ENCODE data around the gene ALDH4A1. TPM values are rescaled to one million over a fixed set of nuclear protein-coding genes. Genes with fewer than 3 reads are reported as not detected.

ALDH4A1 gene
- total RNA-seq, 1 experiment from 2014 or later = 31.0 TPM

DNA sequence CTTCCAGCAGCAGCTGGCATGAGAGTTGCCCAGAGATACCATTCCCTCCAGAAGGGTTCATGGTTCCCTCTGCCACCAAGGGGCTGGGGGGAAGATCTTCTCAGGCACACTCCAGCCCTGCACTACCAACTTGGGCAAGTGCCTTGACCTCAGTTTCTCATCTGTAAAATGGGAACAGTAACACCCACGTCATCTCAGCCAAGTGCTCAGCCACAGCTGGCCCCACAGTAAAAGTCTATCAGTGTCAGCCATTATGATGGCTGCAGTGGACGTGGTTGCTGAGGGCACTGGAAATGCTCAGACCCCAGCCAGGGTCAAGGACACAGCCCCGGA, 26.6 kb downstream of the ALDH4A1 start (continued):
- TF ChIP-seq, protein P1, sequence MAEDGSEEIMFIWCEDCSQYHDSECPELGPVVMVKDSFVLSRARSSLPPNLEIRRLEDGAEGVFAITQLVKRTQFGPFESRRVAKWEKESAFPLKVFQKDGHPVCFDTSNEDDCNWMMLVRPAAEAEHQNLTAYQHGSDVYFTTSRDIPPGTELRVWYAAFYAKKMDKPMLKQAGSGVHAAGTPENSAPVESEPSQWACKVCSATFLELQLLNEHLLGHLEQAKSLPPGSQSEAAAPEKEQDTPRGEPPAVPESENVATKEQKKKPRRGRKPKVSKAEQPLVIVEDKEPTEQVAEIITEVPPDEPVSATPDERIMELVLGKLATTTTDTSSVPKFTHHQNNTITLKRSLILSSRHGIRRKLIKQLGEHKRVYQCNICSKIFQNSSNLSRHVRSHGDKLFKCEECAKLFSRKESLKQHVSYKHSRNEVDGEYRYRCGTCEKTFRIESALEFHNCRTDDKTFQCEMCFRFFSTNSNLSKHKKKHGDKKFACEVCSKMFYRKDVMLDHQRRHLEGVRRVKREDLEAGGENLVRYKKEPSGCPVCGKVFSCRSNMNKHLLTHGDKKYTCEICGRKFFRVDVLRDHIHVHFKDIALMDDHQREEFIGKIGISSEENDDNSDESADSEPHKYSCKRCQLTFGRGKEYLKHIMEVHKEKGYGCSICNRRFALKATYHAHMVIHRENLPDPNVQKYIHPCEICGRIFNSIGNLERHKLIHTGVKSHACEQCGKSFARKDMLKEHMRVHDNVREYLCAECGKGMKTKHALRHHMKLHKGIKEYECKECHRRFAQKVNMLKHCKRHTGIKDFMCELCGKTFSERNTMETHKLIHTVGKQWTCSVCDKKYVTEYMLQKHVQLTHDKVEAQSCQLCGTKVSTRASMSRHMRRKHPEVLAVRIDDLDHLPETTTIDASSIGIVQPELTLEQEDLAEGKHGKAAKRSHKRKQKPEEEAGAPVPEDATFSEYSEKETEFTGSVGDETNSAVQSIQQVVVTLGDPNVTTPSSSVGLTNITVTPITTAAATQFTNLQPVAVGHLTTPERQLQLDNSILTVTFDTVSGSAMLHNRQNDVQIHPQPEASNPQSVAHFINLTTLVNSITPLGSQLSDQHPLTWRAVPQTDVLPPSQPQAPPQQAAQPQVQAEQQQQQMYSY (CRISPR knock-in tag; IDR thresholded peaks at IDR 0.05) = no peak
- TF ChIP-seq SP1 (CRISPR knock-in tag; conservative IDR thresholded peaks at IDR 0.05) (no peak), JUN (CRISPR knock-in tag; IDR thresholded peaks at IDR 0.05) (no peak), TCF7 (CRISPR knock-in tag; IDR thresholded peaks at IDR 0.05; ENCODE audit: low read depth) (no peak)
- TF ChIP-seq, protein P2, sequence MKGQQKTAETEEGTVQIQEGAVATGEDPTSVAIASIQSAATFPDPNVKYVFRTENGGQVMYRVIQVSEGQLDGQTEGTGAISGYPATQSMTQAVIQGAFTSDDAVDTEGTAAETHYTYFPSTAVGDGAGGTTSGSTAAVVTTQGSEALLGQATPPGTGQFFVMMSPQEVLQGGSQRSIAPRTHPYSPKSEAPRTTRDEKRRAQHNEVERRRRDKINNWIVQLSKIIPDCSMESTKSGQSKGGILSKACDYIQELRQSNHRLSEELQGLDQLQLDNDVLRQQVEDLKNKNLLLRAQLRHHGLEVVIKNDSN (CRISPR knock-in tag; IDR thresholded peaks at IDR 0.05) = no peak
- TF ChIP-seq, protein P3, sequence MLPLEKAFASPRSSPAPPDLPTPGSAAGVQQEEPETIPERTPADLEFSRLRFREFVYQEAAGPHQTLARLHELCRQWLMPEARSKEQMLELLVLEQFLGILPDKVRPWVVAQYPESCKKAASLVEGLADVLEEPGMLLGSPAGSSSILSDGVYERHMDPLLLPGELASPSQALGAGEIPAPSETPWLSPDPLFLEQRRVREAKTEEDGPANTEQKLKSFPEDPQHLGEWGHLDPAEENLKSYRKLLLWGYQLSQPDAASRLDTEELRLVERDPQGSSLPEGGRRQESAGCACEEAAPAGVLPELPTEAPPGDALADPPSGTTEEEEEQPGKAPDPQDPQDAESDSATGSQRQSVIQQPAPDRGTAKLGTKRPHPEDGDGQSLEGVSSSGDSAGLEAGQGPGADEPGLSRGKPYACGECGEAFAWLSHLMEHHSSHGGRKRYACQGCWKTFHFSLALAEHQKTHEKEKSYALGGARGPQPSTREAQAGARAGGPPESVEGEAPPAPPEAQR (CRISPR knock-in tag; IDR thresholded peaks at IDR 0.05) = no peak

DNA sequence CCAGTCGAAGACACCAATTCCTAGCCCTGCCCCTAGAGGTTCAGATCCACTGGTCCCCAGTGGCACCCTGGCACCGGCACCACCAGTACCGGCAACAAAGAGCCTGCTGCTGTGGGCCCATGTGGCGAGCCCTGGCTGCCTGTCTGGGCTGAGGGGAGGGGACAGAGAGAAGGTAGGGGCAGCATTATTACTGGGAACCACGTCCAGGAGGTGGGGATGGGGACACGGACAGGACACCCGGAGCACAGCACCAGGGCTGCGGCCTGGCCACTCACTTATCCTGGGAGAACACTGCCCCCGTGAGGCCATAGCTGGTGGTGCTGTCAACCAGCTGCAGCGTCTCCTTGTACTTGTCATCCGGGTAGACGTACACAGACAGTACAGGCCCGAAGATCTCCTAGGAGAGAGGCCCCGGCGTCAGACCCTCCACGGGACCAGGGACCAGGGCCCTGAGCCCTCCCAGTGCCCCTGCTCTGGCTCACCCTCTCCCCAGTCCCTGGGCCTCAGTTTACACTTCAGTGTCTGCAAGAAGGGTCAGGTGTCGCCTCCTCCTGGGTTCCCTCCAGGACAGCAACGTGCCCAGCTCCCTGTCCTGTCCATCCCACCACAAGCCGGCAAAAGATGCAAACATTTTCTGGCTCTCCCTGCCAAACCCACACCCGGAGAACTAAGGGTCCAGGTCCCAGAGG, 27.1 kb downstream of the ALDH4A1 start:
- Mint-ChIP-seq H3K4me3 (no peak overlapping the region), H3K4me1 (no peaks in the 10 kb centered on the region; the same call in 1 of the 2 replicates), H3K27me3 (ENCODE audit: low read depth) (no peaks in the 10 kb centered on the region), H3K9me3 (no peaks in the 10 kb centered on the region), H3K27ac (no peak overlapping the region), H3K36me3 (no peaks in the 10 kb centered on the region)
- peak; percentile 89 for ATAC-seq
- DNase-seq (ENCODE audit: low spot score) = peak; percentile 95
- TF ChIP-seq CREB1 (CRISPR knock-in tag; IDR thresholded peaks at IDR 0.05) (no peak), SP1 (CRISPR knock-in tag; conservative IDR thresholded peaks at IDR 0.05) (no peak), KAT7 (CRISPR knock-in tag; IDR thresholded peaks at IDR 0.05; ENCODE audit: borderline replicate concordance) (no peak)
- TF ChIP-seq, protein P4, sequence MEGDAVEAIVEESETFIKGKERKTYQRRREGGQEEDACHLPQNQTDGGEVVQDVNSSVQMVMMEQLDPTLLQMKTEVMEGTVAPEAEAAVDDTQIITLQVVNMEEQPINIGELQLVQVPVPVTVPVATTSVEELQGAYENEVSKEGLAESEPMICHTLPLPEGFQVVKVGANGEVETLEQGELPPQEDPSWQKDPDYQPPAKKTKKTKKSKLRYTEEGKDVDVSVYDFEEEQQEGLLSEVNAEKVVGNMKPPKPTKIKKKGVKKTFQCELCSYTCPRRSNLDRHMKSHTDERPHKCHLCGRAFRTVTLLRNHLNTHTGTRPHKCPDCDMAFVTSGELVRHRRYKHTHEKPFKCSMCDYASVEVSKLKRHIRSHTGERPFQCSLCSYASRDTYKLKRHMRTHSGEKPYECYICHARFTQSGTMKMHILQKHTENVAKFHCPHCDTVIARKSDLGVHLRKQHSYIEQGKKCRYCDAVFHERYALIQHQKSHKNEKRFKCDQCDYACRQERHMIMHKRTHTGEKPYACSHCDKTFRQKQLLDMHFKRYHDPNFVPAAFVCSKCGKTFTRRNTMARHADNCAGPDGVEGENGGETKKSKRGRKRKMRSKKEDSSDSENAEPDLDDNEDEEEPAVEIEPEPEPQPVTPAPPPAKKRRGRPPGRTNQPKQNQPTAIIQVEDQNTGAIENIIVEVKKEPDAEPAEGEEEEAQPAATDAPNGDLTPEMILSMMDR (IDR thresholded peaks at IDR 0.05) = peak; percentile 93
- TF ChIP-seq, protein P5, sequence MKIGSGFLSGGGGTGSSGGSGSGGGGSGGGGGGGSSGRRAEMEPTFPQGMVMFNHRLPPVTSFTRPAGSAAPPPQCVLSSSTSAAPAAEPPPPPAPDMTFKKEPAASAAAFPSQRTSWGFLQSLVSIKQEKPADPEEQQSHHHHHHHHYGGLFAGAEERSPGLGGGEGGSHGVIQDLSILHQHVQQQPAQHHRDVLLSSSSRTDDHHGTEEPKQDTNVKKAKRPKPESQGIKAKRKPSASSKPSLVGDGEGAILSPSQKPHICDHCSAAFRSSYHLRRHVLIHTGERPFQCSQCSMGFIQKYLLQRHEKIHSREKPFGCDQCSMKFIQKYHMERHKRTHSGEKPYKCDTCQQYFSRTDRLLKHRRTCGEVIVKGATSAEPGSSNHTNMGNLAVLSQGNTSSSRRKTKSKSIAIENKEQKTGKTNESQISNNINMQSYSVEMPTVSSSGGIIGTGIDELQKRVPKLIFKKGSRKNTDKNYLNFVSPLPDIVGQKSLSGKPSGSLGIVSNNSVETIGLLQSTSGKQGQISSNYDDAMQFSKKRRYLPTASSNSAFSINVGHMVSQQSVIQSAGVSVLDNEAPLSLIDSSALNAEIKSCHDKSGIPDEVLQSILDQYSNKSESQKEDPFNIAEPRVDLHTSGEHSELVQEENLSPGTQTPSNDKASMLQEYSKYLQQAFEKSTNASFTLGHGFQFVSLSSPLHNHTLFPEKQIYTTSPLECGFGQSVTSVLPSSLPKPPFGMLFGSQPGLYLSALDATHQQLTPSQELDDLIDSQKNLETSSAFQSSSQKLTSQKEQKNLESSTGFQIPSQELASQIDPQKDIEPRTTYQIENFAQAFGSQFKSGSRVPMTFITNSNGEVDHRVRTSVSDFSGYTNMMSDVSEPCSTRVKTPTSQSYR (CRISPR knock-in tag; IDR thresholded peaks at IDR 0.05) = no peak
- POLR2A ChIA-PET = no interaction called here
- CTCF ChIA-PET = interaction anchor here (0.6 to 3.6 kb wide), 51 partner anchors 9 to 610 kb away, joined by 3 to 39 read pairs (median 4); partner anchors contain the start of genes ALDH4A1 and CAPZB

DNA sequence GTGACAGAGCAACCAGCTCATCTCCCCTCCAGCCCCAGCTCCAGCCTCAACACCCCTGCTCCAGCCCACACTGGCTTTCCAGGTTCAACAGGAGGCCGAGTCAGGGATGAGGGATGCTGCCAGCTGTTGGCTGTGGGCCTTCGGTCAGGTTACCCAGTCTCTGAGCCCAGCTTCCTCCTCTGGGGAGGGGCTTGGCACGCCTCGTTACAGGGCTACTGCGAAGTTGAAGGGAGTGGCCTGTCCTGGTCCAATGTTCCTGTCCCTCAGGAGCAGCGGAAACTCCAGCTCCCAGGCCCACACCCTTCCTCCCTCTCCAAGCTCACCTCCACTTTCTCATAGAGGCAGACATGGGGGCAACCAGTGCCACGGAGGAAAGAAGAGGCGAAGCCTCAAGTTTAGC, 27.8 kb downstream of the ALDH4A1 start:
- H3K9me3 Mint-ChIP-seq = no peaks in the 10 kb centered on the region
- ChIA-PET CTCF (interaction anchor here (0.7 to 3.6 kb wide), 22 partner anchors 10 to 291 kb away, joined by 3 to 39 read pairs (median 4); no protein-coding TSS in a partner anchor), POLR2A (no interaction called here)
- ATAC-seq (no peak), DNase-seq (ENCODE audit: low spot score) (no peak)
- H3K4me3 Mint-ChIP-seq = no peak overlapping the region
- H3K27ac Mint-ChIP-seq = no peak overlapping the region
- H3K36me3 Mint-ChIP-seq = no peaks in the 10 kb centered on the region
- TF ChIP-seq, protein P6, sequence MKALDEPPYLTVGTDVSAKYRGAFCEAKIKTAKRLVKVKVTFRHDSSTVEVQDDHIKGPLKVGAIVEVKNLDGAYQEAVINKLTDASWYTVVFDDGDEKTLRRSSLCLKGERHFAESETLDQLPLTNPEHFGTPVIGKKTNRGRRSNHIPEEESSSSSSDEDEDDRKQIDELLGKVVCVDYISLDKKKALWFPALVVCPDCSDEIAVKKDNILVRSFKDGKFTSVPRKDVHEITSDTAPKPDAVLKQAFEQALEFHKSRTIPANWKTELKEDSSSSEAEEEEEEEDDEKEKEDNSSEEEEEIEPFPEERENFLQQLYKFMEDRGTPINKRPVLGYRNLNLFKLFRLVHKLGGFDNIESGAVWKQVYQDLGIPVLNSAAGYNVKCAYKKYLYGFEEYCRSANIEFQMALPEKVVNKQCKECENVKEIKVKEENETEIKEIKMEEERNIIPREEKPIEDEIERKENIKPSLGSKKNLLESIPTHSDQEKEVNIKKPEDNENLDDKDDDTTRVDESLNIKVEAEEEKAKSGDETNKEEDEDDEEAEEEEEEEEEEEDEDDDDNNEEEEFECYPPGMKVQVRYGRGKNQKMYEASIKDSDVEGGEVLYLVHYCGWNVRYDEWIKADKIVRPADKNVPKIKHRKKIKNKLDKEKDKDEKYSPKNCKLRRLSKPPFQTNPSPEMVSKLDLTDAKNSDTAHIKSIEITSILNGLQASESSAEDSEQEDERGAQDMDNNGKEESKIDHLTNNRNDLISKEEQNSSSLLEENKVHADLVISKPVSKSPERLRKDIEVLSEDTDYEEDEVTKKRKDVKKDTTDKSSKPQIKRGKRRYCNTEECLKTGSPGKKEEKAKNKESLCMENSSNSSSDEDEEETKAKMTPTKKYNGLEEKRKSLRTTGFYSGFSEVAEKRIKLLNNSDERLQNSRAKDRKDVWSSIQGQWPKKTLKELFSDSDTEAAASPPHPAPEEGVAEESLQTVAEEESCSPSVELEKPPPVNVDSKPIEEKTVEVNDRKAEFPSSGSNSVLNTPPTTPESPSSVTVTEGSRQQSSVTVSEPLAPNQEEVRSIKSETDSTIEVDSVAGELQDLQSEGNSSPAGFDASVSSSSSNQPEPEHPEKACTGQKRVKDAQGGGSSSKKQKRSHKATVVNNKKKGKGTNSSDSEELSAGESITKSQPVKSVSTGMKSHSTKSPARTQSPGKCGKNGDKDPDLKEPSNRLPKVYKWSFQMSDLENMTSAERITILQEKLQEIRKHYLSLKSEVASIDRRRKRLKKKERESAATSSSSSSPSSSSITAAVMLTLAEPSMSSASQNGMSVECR (CRISPR knock-in tag; IDR thresholded peaks at IDR 0.05; ENCODE audit: borderline replicate concordance) = no peak
- no peaks in the 10 kb centered on the region for H3K4me1 Mint-ChIP-seq
- H3K27me3 Mint-ChIP-seq (ENCODE audit: low read depth) = no peaks in the 10 kb centered on the region
